Astrocyte of the cerebellum (primary cell): ENCODE results near the gene CNST.

Experiments used
- DNase-seq: peaks from one replicate; pipeline ENCODE4 v3.0.0-alpha.2; 2011; ENCODE audit warnings: low read depth
- H3K4me3 ChIP-seq: 2 replicates; pipeline ENCODE4 v1.5.1; 2011; ENCODE audit warnings: mild to moderate bottlenecking, low read depth, low read length, moderate library complexity
- in situ Hi-C: cut with HindIII; loops from 2 replicates; pipeline ENCODE4 v1.10.0; 2017; ENCODE audit warnings: low sequenced_read_pairs
- TF ChIP-seq, protein P1 (sequence below): IDR thresholded peaks from 2 replicates; pipeline ENCODE4 v1.5.1; 2012; ENCODE audit warnings: low read length, low read depth, moderate library complexity, mild to moderate bottlenecking; ENCODE audit errors: missing control alignments

The CNST gene, protein sequence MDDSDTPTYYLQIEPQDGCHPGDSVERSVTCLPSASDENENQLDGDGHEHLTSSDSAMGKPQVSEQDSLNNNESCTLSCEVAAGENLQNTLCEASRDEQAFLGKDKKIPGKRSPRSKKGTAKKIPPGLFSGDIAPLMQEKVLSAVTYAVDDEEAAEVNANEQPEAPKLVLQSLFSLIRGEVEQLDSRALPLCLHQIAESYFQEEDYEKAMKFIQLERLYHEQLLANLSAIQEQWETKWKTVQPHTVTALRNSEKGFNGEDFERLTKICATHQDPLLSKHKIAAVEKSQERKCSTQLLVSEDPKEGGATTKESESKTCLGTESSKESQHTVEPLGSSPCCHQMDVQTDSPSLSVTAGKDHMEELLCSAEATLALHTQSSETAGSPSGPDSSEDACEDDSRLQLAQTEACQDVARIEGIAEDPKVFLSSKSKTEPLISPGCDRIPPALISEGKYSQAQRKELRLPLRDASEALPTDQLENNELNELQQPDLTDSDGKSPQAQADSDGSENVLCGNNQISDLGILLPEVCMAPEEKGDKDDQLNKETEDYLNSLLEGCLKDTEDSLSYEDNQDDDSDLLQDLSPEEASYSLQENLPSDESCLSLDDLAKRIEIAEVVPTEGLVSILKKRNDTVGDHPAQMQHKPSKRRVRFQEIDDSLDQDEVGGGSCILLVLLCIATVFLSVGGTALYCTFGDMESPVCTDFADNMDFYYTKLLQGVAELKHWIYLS

DNA sequence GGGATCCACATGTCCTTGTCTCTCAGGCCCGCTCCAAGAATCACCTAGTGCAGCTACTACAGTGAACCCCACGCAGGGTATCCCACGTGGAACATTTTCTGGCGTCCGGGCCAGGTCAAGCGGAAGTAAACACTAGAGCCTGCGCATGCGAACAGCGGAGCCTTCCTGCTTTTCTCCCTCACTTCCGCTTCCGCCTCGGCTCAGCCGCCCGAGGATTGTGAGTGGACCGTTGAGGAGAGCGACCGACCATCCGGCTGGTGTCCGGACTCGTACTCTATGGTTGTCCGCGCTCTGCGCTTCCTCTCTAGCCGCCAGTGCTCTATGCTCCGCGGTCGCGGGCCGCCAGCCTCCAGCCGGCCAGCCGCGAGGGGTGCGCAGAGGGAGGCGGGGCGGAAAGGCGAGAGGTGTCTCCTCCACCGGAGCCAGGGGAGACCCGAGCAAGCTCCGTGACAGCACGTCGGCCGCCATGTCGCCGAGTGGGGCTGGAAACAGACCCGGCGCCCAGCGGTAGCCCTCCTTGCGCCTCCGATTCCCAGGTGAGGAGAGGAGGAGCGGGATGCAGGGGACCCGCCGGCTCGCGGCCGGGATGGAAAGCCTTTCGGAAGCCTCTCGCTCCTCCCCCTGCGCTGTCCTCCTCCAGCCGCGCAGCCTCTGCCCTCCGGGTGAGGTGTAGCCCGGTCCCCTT, at the start of gene CNST, which contains the start of gene TFB2M:
Gene CNST (plus strand): TSS at position 329 of the 685 bp plus-strand sequence. CDS start 25,107 bp downstream, outside the sequence.
Gene TFB2M (minus strand): TSS at position 134 of the 685 bp plus-strand sequence. CDS start 123 bp downstream, at position 11.
- TF ChIP-seq, protein P1, sequence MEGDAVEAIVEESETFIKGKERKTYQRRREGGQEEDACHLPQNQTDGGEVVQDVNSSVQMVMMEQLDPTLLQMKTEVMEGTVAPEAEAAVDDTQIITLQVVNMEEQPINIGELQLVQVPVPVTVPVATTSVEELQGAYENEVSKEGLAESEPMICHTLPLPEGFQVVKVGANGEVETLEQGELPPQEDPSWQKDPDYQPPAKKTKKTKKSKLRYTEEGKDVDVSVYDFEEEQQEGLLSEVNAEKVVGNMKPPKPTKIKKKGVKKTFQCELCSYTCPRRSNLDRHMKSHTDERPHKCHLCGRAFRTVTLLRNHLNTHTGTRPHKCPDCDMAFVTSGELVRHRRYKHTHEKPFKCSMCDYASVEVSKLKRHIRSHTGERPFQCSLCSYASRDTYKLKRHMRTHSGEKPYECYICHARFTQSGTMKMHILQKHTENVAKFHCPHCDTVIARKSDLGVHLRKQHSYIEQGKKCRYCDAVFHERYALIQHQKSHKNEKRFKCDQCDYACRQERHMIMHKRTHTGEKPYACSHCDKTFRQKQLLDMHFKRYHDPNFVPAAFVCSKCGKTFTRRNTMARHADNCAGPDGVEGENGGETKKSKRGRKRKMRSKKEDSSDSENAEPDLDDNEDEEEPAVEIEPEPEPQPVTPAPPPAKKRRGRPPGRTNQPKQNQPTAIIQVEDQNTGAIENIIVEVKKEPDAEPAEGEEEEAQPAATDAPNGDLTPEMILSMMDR = no peak
- DNase-seq = peak; percentile 94
- H3K4me3 ChIP-seq = peak within 1 kb of the TSS; percentile 95
- in situ Hi-C loops = no loop called here

- in situ Hi-C loops = no loop called here
- TF ChIP-seq, protein P1 = no peak
- H3K4me3 ChIP-seq = no peak overlapping the region
- DNase-seq = no peak
Measured at GRCh38 chr1:246517391-246517790, 48.9 kb upstream of the CNST start.

DNA sequence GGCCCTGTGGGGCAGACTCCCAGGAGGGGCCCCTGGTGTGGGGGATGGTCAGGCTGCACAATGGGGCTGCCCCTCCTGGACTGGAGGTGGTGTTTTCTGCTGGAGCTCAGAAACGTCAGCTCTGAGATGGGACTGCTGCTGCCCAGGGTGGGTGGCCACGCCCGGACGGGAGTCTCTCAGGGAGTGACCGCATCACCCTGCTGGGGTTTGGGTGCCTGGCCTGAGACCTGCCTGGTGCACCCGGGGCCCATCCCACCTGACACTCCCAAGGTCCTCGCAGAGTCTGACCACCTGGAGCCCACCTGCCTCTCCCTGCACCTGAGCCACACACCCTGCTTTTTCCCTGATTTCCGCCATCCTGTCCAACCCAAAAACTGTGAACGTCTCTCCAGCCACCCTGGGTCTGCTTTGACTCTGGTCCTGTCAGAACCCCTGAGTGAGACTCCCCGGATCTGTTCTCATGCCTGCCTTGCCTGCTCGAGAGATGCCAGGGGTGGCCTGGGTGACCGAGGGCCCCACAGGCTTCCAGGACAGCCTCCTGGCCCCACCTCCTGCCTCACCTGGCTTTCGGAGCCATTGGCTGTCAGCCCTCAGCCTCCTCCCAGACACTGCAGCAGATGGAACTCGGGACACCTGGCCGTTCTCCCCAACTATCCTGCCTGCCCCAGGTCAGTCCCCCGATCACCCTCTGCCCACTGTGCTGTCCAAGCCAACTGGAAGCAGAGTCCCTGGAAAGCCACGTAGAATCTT, 47.6 kb upstream of the CNST start:
- TF ChIP-seq, protein P1 = no peak
- DNase-seq = no peak
- H3K4me3 ChIP-seq = no peak overlapping the region
- in situ Hi-C loops = no loop called here

GRCh38 chr1:246519514-246519913, 46.7 kb upstream of the CNST start:
- in situ Hi-C loops = no loop called here
- TF ChIP-seq, protein P1 = no peak
- no peak overlapping the region for H3K4me3 ChIP-seq
- DNase-seq = no peak

DNA sequence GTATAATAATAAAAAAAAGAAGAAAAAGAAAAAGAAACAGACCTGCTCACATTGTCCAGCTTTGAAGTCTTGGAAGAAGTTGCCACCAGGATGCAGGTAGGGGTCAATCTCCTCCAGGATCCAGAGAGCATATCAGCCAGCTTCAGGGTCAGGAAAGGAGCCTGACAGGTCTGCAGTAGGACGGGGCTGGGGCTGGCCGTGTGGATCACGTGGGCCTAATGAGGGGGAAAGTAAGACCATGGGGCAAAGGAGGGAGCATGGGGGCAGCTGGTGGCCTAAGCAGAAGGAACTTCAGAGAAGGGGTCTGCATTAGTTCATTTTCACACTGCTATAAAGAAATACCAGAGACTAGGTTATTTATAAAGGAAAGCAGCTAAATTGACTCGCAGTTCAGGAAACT, 39.9 kb upstream of the CNST start:
- in situ Hi-C loops = no loop called here
- TF ChIP-seq, protein P1 = no peak
- DNase-seq = no peak
- no peak overlapping the region for H3K4me3 ChIP-seq
